ENCODE results near the gene DTNB. TPM values are rescaled to one million over a fixed set of nuclear protein-coding genes. Genes with fewer than 3 reads are reported as not detected.
"Not testable (repeated sequence)": the region's sequence is repeated elsewhere in the genome, so short reads cannot be mapped to it uniquely, and the experiment has no call there.

The DTNB gene
- total RNA-seq, 3 donors from 2014 or later: 4.8 to 8.8 (median 7.2) TPM

DNA sequence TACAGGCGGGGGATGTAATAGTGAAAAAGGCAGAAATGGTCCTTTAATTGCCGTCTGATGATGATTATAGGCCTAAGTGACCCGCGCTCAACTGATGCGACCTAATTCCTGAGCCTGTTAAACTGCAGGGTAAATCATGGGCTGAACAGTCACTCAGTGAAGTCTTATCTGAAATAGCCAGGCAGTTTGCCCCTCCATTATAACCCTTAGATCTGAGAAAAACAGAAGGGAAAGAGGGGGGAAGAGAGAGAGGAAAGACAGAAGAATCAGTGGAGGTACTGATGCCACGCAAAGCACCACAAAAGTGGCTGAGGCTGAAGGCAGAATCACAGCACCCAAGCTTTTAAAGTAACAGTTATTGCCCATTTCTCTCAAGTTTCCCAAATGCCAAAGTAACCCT is 258.6 kb downstream of the DTNB start:
- Histone ChIP-seq H3K9me3 (no peaks in the 10 kb centered on the region), H3K4me3 (no peak overlapping the region), H3K4me1 (ENCODE audit: low read depth) (no peaks in the 10 kb centered on the region), H3K36me3 (ENCODE audit: low read depth) (no peaks in the 10 kb centered on the region)
- DNase-seq (no peak), ATAC-seq (no peak)
- TF ChIP-seq, protein P1, sequence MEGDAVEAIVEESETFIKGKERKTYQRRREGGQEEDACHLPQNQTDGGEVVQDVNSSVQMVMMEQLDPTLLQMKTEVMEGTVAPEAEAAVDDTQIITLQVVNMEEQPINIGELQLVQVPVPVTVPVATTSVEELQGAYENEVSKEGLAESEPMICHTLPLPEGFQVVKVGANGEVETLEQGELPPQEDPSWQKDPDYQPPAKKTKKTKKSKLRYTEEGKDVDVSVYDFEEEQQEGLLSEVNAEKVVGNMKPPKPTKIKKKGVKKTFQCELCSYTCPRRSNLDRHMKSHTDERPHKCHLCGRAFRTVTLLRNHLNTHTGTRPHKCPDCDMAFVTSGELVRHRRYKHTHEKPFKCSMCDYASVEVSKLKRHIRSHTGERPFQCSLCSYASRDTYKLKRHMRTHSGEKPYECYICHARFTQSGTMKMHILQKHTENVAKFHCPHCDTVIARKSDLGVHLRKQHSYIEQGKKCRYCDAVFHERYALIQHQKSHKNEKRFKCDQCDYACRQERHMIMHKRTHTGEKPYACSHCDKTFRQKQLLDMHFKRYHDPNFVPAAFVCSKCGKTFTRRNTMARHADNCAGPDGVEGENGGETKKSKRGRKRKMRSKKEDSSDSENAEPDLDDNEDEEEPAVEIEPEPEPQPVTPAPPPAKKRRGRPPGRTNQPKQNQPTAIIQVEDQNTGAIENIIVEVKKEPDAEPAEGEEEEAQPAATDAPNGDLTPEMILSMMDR (IDR thresholded peaks at IDR 0.05): no peak
- intact Hi-C loops (cut with DNase I, micrococcal nuclease): no loop called here

DNA sequence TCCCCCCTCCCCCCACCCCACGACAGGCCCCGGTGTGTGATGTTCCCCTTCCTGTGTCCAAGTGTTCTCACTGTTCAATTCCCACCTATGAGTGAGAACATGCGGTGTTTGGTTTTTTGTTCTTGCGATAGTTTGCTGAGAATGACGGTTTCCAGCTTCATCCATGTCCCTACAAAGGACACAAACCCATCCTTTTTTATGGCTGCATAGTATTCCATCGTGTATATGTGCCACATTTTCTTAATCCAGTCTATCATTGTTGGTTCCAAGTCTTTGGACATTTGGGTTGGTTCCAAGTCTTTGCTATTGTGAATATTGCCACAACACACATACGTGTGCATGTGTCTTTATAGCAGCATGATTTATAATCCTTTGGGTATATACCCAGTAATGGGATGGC is 260.0 kb downstream of the DTNB start:
- intact Hi-C loops (cut with DNase I, micrococcal nuclease); H3K4me3 ChIP-seq; H3K9me3 ChIP-seq; ATAC-seq; H3K4me1 ChIP-seq (ENCODE audit: low read depth); DNase-seq; H3K36me3 ChIP-seq (ENCODE audit: low read depth): not testable (repeated sequence)

- no peak for DNase-seq
- Histone ChIP-seq H3K4me3 (no peak overlapping the region), H3K4me1 (ENCODE audit: low read depth) (no peaks in the 10 kb centered on the region), H3K9me3 (no peaks in the 10 kb centered on the region), H3K36me3 (ENCODE audit: low read depth) (no peaks in the 10 kb centered on the region)
- no peak for ATAC-seq
- TF ChIP-seq, protein P1 (IDR thresholded peaks at IDR 0.05): no peak
- intact Hi-C loops (cut with DNase I, micrococcal nuclease): no loop called here
Observed at GRCh38 chr2:25411753-25412152, 261.6 kb downstream of the DTNB start.

DNA sequence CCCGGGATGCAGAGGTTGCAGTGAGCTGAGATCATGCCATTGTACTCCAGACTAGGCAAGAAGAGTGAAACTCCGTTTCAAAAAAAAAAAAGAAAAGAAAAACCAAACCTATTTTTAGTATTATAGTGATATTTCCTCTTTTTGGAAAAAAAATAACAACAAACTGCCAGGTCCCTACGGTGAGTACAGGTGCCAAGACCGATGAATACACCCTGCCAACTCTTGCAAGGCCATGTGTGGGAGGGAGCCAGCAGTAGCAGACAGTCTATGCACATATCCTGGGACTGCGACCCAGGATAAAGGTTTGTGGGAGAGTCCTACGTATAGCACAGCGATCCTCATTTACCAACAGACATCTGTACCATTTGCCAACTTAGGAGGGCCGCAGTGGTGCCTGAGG is 262.1 kb downstream of the DTNB start:
- no peaks in the 10 kb centered on the region for H3K9me3 ChIP-seq

GRCh38 chr2:25410370-25410769 is 263.0 kb downstream of the DTNB start:
- TF ChIP-seq, protein P1 (IDR thresholded peaks at IDR 0.05): no peak
- DNase-seq: no peak
- Histone ChIP-seq H3K9me3 (no peaks in the 10 kb centered on the region), H3K4me3 (no peak overlapping the region), H3K36me3 (ENCODE audit: low read depth) (no peaks in the 10 kb centered on the region), H3K4me1 (ENCODE audit: low read depth) (no peaks in the 10 kb centered on the region)
- ATAC-seq: no peak
- intact Hi-C loops (cut with DNase I, micrococcal nuclease): no loop called here

More for the DNA sequence above, 262.1 kb downstream of the DTNB start:
- TF ChIP-seq, protein P1 (IDR thresholded peaks at IDR 0.05): no peak
- no peak overlapping the region for H3K4me3 ChIP-seq
- ATAC-seq (peak; percentile 25), DNase-seq (no peak)
- intact Hi-C loops (cut with DNase I, micrococcal nuclease): no loop called here
- H3K36me3 ChIP-seq (ENCODE audit: low read depth): no peaks in the 10 kb centered on the region
- H3K4me1 ChIP-seq (ENCODE audit: low read depth): no peaks in the 10 kb centered on the region

- intact Hi-C loops (cut with DNase I, micrococcal nuclease): no loop called here
- TF ChIP-seq, protein P1 (IDR thresholded peaks at IDR 0.05): no peak
- no peaks in the 10 kb centered on the region for H3K4me1 ChIP-seq (ENCODE audit: low read depth)
- no peak overlapping the region for H3K4me3 ChIP-seq
- H3K36me3 ChIP-seq (ENCODE audit: low read depth): no peaks in the 10 kb centered on the region
- DNase-seq: no peak
- H3K9me3 ChIP-seq: no peaks in the 10 kb centered on the region
- ATAC-seq: peak; percentile 58
Observed at GRCh38 chr2:25409468-25409867, 263.9 kb downstream of the DTNB start.
